MM.1S (cell line): Measurements from ENCODE around the gene NANOGP8.

Experiments
- DNase-seq: peaks from one replicate; pipeline ENCODE4 v3.0.0-alpha.2; 2015
- H2AFZ ChIP-seq: fragments of 300-600 bp; sonication (generic); 2 replicates; pipeline ENCODE4 v1.6.0; 2016; ENCODE audit warnings: antibody characterized with exemption, low read length
- H3F3A ChIP-seq: fragments of 300-600 bp; sonication (generic); 2 replicates; pipeline ENCODE4 v1.6.1; 2016; ENCODE audit warnings: mild to moderate bottlenecking, antibody characterized with exemption, low read length, moderate library complexity, mixed read lengths; ENCODE audit not compliant: insufficient read depth
- H3K27ac ChIP-seq: fragments of 300-600 bp; sonication (generic); 2 replicates; pipeline ENCODE4 v1.5.1; 2016; ENCODE audit warnings: mild to moderate bottlenecking, low read length
- H3K27me3 ChIP-seq: fragments of 300-600 bp; sonication (generic); replicated peaks from 2 replicates; pipeline ENCODE4 v1.6.0; 2016; ENCODE audit warnings: low read length; ENCODE audit not compliant: insufficient read depth
- H3K36me3 ChIP-seq: fragments of 300-600 bp; sonication (generic); replicated peaks from 2 replicates; pipeline ENCODE4 v1.6.1; 2016; ENCODE audit warnings: mild to moderate bottlenecking, low read length, mixed read lengths; ENCODE audit not compliant: insufficient read depth
- H3K4me1 ChIP-seq: fragments of 300-600 bp; sonication (generic); 2 replicates; pipeline ENCODE4 v1.6.1; 2016; ENCODE audit warnings: low read length, mixed read lengths
- H3K4me2 ChIP-seq: fragments of 300-600 bp; sonication (generic); 2 replicates; pipeline ENCODE4 v1.6.0; 2016; ENCODE audit warnings: low read depth, low read length
- H3K4me3 ChIP-seq: fragments of 300-600 bp; sonication (generic); 2 replicates; pipeline ENCODE4 v1.5.1; 2016; ENCODE audit warnings: low read length, mixed read lengths
- H3K79me2 ChIP-seq: fragments of 300-600 bp; sonication (generic); 2 replicates; pipeline ENCODE4 v1.6.1; 2016; ENCODE audit warnings: mixed run types, low read length, mixed read lengths
- H3K9ac ChIP-seq: fragments of 300-600 bp; sonication (generic); 2 replicates; pipeline ENCODE4 v1.6.1; 2016; ENCODE audit warnings: low read length, mixed read lengths
- H3K9me2 ChIP-seq: fragments of 300-600 bp; sonication (generic); replicated peaks from 2 replicates; pipeline ENCODE4 v1.6.1; 2016; ENCODE audit warnings: mild to moderate bottlenecking, low read length, mixed read lengths; ENCODE audit not compliant: insufficient read depth
- H3K9me3 ChIP-seq: fragments of 300-600 bp; sonication (generic); replicated peaks from 2 replicates; pipeline ENCODE4 v1.6.1; 2016; ENCODE audit warnings: mild to moderate bottlenecking, low read length, mixed read lengths; ENCODE audit not compliant: insufficient read depth
- H4K20me1 ChIP-seq: fragments of 300-600 bp; sonication (generic); 2 replicates; pipeline ENCODE4 v1.6.1; 2016; ENCODE audit warnings: mild to moderate bottlenecking, low read length, moderate library complexity, mixed read lengths; ENCODE audit not compliant: insufficient read depth
- CTCF ChIP-seq: fragments of 300-600 bp; sonication (generic); IDR thresholded peaks from 2 replicates; pipeline ENCODE4 v1.5.1; 2016; ENCODE audit warnings: antibody characterized with exemption, low read length, mixed read lengths
- EZH2 ChIP-seq: fragments of 300-600 bp; sonication (generic); optimal IDR thresholded peaks from 2 replicates; pipeline ENCODE3; 2017; ENCODE audit warnings: low read depth, mild to moderate bottlenecking, antibody characterized with exemption, low read length, mixed read lengths
- EZH2phosphoT487 ChIP-seq: fragments of 300-600 bp; sonication (generic); IDR thresholded peaks from 2 replicates; pipeline ENCODE4 v1.6.1; 2018; ENCODE audit warnings: antibody characterized with exemption, low read length

The NANOGP8 gene

DNA sequence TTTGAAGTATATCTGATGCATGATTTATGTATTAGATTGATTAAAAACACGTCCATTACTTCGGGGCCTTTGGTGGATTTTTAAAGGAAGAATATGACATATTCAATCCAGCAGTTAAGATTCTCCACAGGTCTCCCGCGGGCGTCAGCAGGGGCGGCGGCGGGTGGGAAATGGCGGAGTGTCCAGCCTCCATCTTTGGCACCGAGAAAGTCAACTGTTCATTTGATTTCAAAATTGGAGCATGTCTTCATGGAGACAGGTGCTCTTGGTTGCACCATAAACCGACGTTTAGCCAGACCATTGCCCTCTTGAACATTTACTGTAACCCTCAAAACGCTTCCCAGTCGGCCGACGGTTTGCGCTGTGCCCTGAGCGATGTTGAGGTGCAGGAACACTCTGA lies 7.2 kb upstream of the NANOGP8 start:
- Histone ChIP-seq H3K36me3 (no peaks in the 10 kb centered on the region), H3F3A (no peaks in the 10 kb centered on the region), H3K4me2 (no peak overlapping the region), H3K9ac (no peak overlapping the region), H3K4me3 (no peak overlapping the region), H3K27ac (no peak overlapping the region), H4K20me1 (no peaks in the 10 kb centered on the region), H3K79me2 (no peaks in the 10 kb centered on the region), H3K27me3 (no peaks in the 10 kb centered on the region), H2AFZ (no peak overlapping the region), H3K4me1 (no peaks in the 10 kb centered on the region), H3K9me2 (no peaks in the 10 kb centered on the region), H3K9me3 (no peaks in the 10 kb centered on the region)
- no peak for DNase-seq
- TF ChIP-seq EZH2, result no peak
- no peak for TF ChIP-seq EZH2phosphoT487
- TF ChIP-seq CTCF, result no peak

DNA sequence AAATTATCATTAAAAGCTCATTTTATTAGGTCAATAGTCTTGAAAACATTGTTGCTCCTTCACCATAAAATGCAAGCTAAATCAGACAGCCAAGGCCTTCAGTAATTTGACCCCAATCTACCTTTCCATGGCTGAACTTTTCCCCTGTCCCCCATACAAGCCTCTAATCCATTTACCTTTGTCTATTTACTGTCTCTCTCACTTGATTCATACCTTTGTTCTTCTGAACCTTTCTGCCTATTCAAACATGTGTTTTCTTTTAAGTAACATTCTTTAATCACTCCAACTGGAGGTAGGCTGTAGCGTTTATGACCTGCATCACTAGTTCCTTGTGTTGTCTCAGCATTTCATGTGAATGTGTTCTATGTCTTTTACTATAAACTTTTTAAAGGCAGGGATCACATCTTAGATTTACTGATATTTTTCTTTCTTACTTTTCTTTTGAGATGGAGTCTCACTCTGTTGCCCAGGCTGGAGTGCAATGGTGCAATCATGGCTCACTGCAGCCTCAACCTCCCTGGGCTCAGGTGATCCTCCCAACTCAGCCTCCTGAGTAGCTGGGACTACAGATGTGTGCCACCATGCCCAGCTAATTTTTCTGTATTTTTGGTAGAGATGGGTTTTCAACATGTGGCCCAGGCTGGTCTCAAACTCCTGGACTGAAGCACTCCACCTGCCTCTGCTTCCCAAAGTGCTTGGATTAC lies 5.2 kb upstream of the NANOGP8 start:
- Histone ChIP-seq H4K20me1 (no peaks in the 10 kb centered on the region), H2AFZ (no peak overlapping the region), H3K9me2 (no peaks in the 10 kb centered on the region), H3K27me3 (no peaks in the 10 kb centered on the region), H3K4me2 (no peak overlapping the region), H3K9ac (no peak overlapping the region), H3K79me2 (no peaks in the 10 kb centered on the region), H3K9me3 (no peaks in the 10 kb centered on the region), H3K4me3 (no peak overlapping the region), H3K36me3 (no peaks in the 10 kb centered on the region), H3F3A (no peaks in the 10 kb centered on the region), H3K27ac (no peak overlapping the region), H3K4me1 (no peaks in the 10 kb centered on the region)
- TF ChIP-seq EZH2, result no peak
- no peak for TF ChIP-seq CTCF
- no peak for TF ChIP-seq EZH2phosphoT487
- no peak for DNase-seq

GRCh38 chr15:35089551-35089950 lies 4.5 kb upstream of the NANOGP8 start:
- Histone ChIP-seq H2AFZ (no peak overlapping the region), H3K4me1 (no peaks in the 10 kb centered on the region), H3K27ac (no peak overlapping the region), H3K4me2 (no peak overlapping the region), H3F3A (no peaks in the 10 kb centered on the region), H3K9me2 (no peaks in the 10 kb centered on the region), H3K9me3 (no peaks in the 10 kb centered on the region), H3K9ac (no peak overlapping the region), H3K27me3 (no peaks in the 10 kb centered on the region), H4K20me1 (no peaks in the 10 kb centered on the region), H3K4me3 (no peak overlapping the region), H3K36me3 (no peaks in the 10 kb centered on the region), H3K79me2 (no peaks in the 10 kb centered on the region)
- TF ChIP-seq EZH2phosphoT487 (no peak), EZH2 (no peak), CTCF (no peak)
- DNase-seq, result no peak
